Adipocyte (in vitro differentiated cells): Measurements from ENCODE around the gene GON4L.
"Not testable (repeated sequence)": the region's sequence is repeated elsewhere in the genome, so short reads cannot be mapped to it uniquely, and the experiment has no call there.

Source experiments
- DNase-seq: peaks from one replicate; pipeline ENCODE4 v3.0.0-alpha.2; 2015; ENCODE audit warnings: low read depth
- H3K27me3 ChIP-seq: replicated peaks from 2 replicates; pipeline ENCODE4 v1.7.0; 2013; ENCODE audit warnings: mild to moderate bottlenecking, low read length, moderate library complexity; ENCODE audit not compliant: control insufficient read depth, insufficient read depth
- H3K36me3 ChIP-seq: 2 replicates; pipeline ENCODE4 v1.7.0; 2013; ENCODE audit warnings: low read length, mild to moderate bottlenecking, moderate library complexity; ENCODE audit not compliant: control insufficient read depth, insufficient read depth, severe bottlenecking
- H3K4me1 ChIP-seq: 2 replicates; pipeline ENCODE4 v1.7.0; 2013; ENCODE audit warnings: mild to moderate bottlenecking, low read length, moderate library complexity; ENCODE audit not compliant: control insufficient read depth, insufficient read depth
- H3K4me3 ChIP-seq: 2 replicates; pipeline ENCODE4 v1.7.0; 2013; ENCODE audit warnings: mild to moderate bottlenecking, low read length, moderate library complexity
- H3K9ac ChIP-seq: 2 replicates; pipeline ENCODE4 v1.7.0; 2013; ENCODE audit warnings: mild to moderate bottlenecking, low read length, moderate library complexity
- H3K9me3 ChIP-seq: 2 replicates; pipeline ENCODE4 v1.7.0; 2013; ENCODE audit warnings: mild to moderate bottlenecking, low read length, moderate library complexity; ENCODE audit not compliant: control insufficient read depth

Gene GON4L

GRCh38 chr1:155856975-155857930, at the start of gene GON4L:
GON4L (minus strand) TSS chr1:155857214; CDS start chr1:155853780, 3,434 bp downstream.
- DNase-seq = peak; percentile 98
- Histone ChIP-seq H3K9me3 (no peaks in the 10 kb centered on the region), H3K9ac (peak within 1 kb of the TSS; percentile 97)

GRCh38 chr1:155904261-155904660, 47.2 kb upstream of the GON4L start:
- H3K9ac ChIP-seq = no peak overlapping the region
- H3K9me3 ChIP-seq = no peaks in the 10 kb centered on the region
- no peaks in the 10 kb centered on the region for H3K4me1 ChIP-seq
- H3K36me3 ChIP-seq = peaks cover 89% of the 10 kb centered on the region
- no peak for DNase-seq
- no peaks in the 10 kb centered on the region for H3K27me3 ChIP-seq
- H3K4me3 ChIP-seq = no peak overlapping the region

More at GRCh38 chr1:155856975-155857930, at the start of gene GON4L:
- peaks cover 26% of the 10 kb centered on the region for H3K36me3 ChIP-seq
- no peaks in the 10 kb centered on the region for H3K27me3 ChIP-seq
- peaks cover 19% of the 10 kb centered on the region for H3K4me1 ChIP-seq
- peak within 1 kb of the TSS; percentile 98 for H3K4me3 ChIP-seq

GRCh38 chr1:155900161-155900560, 43.1 kb upstream of the GON4L start:
- H3K4me3 ChIP-seq = no peak overlapping the region
- no peaks in the 10 kb centered on the region for H3K4me1 ChIP-seq
- H3K27me3 ChIP-seq = no peaks in the 10 kb centered on the region
- H3K9me3 ChIP-seq = no peaks in the 10 kb centered on the region
- H3K9ac ChIP-seq = no peak overlapping the region
- peaks cover 78% of the 10 kb centered on the region for H3K36me3 ChIP-seq
- no peak for DNase-seq

- Histone ChIP-seq H3K4me3 (no peak overlapping the region), H3K27me3 (no peaks in the 10 kb centered on the region), H3K9ac (no peak overlapping the region), H3K36me3 (peaks cover 73% of the 10 kb centered on the region), H3K4me1 (no peaks in the 10 kb centered on the region), H3K9me3 (no peaks in the 10 kb centered on the region)
- no peak for DNase-seq
Observed at GRCh38 chr1:155899683-155900082, 42.7 kb upstream of the GON4L start.

GRCh38 chr1:155898888-155899287, 41.9 kb upstream of the GON4L start:
- no peaks in the 10 kb centered on the region for H3K9me3 ChIP-seq
- DNase-seq = no peak
- H3K9ac ChIP-seq = no peak overlapping the region
- H3K4me1 ChIP-seq = peaks cover 3% of the 10 kb centered on the region
- H3K36me3 ChIP-seq = peaks cover 65% of the 10 kb centered on the region
- no peaks in the 10 kb centered on the region for H3K27me3 ChIP-seq
- H3K4me3 ChIP-seq = no peak overlapping the region

GRCh38 chr1:155897746-155898145, 40.7 kb upstream of the GON4L start:
- Histone ChIP-seq H3K4me3 (no peak overlapping the region), H3K27me3 (no peaks in the 10 kb centered on the region), H3K4me1 (peaks cover 14% of the 10 kb centered on the region), H3K36me3 (peaks cover 57% of the 10 kb centered on the region), H3K9ac (no peak overlapping the region), H3K9me3 (no peaks in the 10 kb centered on the region)
- peak; percentile 63 for DNase-seq

GRCh38 chr1:155896476-155896875, 39.5 kb upstream of the GON4L start:
- DNase-seq, H3K4me3 ChIP-seq, H3K9me3 ChIP-seq, H3K27me3 ChIP-seq, H3K9ac ChIP-seq: not testable (repeated sequence)
- Histone ChIP-seq H3K36me3 (peaks cover 46% of the 10 kb centered on the region), H3K4me1 (peaks cover 19% of the 10 kb centered on the region)

GRCh38 chr1:155895617-155896016, 38.6 kb upstream of the GON4L start:
- H3K9me3 ChIP-seq, H3K4me3 ChIP-seq, H3K27me3 ChIP-seq, H3K9ac ChIP-seq, DNase-seq: not testable (repeated sequence)
- Histone ChIP-seq H3K4me1 (peaks cover 19% of the 10 kb centered on the region), H3K36me3 (peaks cover 37% of the 10 kb centered on the region)

GRCh38 chr1:155893389-155894142, 36.6 kb upstream of the GON4L start:
- peaks cover 25% of the 10 kb centered on the region for H3K4me1 ChIP-seq
- DNase-seq = peak; percentile 70
- peaks cover 16% of the 10 kb centered on the region for H3K36me3 ChIP-seq
- peak overlapping the region; percentile 61 for H3K4me3 ChIP-seq
- no peaks in the 10 kb centered on the region for H3K9me3 ChIP-seq
- no peaks in the 10 kb centered on the region for H3K27me3 ChIP-seq
- peak overlapping the region; percentile 71 for H3K9ac ChIP-seq

GRCh38 chr1:155892796-155893195, 35.8 kb upstream of the GON4L start:
- H3K9ac ChIP-seq = peak overlapping the region; percentile 71
- H3K9me3 ChIP-seq = no peaks in the 10 kb centered on the region
- peak; percentile 82 for DNase-seq
- H3K36me3 ChIP-seq = peaks cover 11% of the 10 kb centered on the region
- H3K4me3 ChIP-seq = peak overlapping the region; percentile 61
- H3K27me3 ChIP-seq = no peaks in the 10 kb centered on the region
- peaks cover 25% of the 10 kb centered on the region for H3K4me1 ChIP-seq

GRCh38 chr1:155890251-155890650, 33.2 kb upstream of the GON4L start:
- H3K4me1 ChIP-seq = peaks cover 25% of the 10 kb centered on the region
- DNase-seq = no peak
- no peaks in the 10 kb centered on the region for H3K9me3 ChIP-seq
- no peaks in the 10 kb centered on the region for H3K27me3 ChIP-seq
- H3K9ac ChIP-seq = no peak overlapping the region
- no peak overlapping the region for H3K4me3 ChIP-seq
- no peaks in the 10 kb centered on the region for H3K36me3 ChIP-seq
